ENCODE results near the gene TVP23C. TPM values are rescaled to one million over a fixed set of nuclear protein-coding genes. Genes with fewer than 3 reads are reported as not detected.
"Not testable (repeated sequence)": the region's sequence is repeated elsewhere in the genome, so short reads cannot be mapped to it uniquely, and the experiment has no call there.

The TVP23C gene
- total RNA-seq, 2 experiments from 2014 or later = 3.6 to 6.2 TPM

GRCh38 chr17:15524990-15525985 lies 38.0 kb downstream of the TVP23C start:
- DNase-seq; POLR2A ChIA-PET; H3K4me1 Mint-ChIP-seq; ATAC-seq; H3K27me3 Mint-ChIP-seq; H3K36me3 Mint-ChIP-seq (ENCODE audit: low read depth); H3K27ac Mint-ChIP-seq; H3K4me3 Mint-ChIP-seq; H3K9me3 Mint-ChIP-seq (ENCODE audit: low read depth): not testable (repeated sequence)
- intact Hi-C loops (cut with DNase I, micrococcal nuclease) = loop anchor here in 1 of 2 experiments (5.0 kb wide), 1 partner anchor 268 kb away; no protein-coding TSS in a partner anchor
- CTCF ChIA-PET = interaction anchor here (1.3 kb wide), 1 partner anchor 267 kb away, joined by 4 read pairs; no protein-coding TSS in a partner anchor

- CTCF ChIA-PET = no interaction called here
- intact Hi-C loops (cut with DNase I, micrococcal nuclease) = no loop called here
- Mint-ChIP-seq H3K9me3 (ENCODE audit: low read depth) (no peaks in the 10 kb centered on the region), H3K27me3 (no peaks in the 10 kb centered on the region), H3K27ac (no peak overlapping the region), H3K4me3 (no peak overlapping the region), H3K36me3 (ENCODE audit: low read depth) (peaks cover 20% of the 10 kb centered on the region), H3K4me1 (no peaks in the 10 kb centered on the region)
- POLR2A ChIA-PET = no interaction called here
- ATAC-seq (no peak), DNase-seq (no peak)
These were observed 47.1 kb downstream of the TVP23C start for GRCh38 chr17:15516150-15516549.

- Mint-ChIP-seq H3K36me3 (ENCODE audit: low read depth) (peaks cover 22% of the 10 kb centered on the region), H3K9me3 (ENCODE audit: low read depth) (no peaks in the 10 kb centered on the region), H3K4me3 (no peak overlapping the region), H3K27ac (no peak overlapping the region), H3K4me1 (no peaks in the 10 kb centered on the region), H3K27me3 (no peaks in the 10 kb centered on the region)
- ChIA-PET CTCF (interaction anchor here (2.8 kb wide), 1 partner anchor 11 kb away, joined by 13 read pairs; no protein-coding TSS in a partner anchor), POLR2A (no interaction called here)
- DNase-seq (no peak), ATAC-seq (no peak)
- intact Hi-C loops (cut with DNase I, micrococcal nuclease) = no loop called here
These were observed 48.8 kb downstream of the TVP23C start for GRCh38 chr17:15514469-15514868.

GRCh38 chr17:15513856-15514459 lies 49.3 kb downstream of the TVP23C start:
- intact Hi-C loops (cut with DNase I, micrococcal nuclease) = no loop called here
- Mint-ChIP-seq H3K27ac (no peak overlapping the region), H3K4me3 (no peak overlapping the region), H3K4me1 (no peaks in the 10 kb centered on the region), H3K9me3 (ENCODE audit: low read depth) (no peaks in the 10 kb centered on the region), H3K27me3 (no peaks in the 10 kb centered on the region), H3K36me3 (ENCODE audit: low read depth) (peaks cover 22% of the 10 kb centered on the region)
- ChIA-PET POLR2A (no interaction called here), CTCF (interaction anchor here (2.8 kb wide), 1 partner anchor 10 kb away, joined by 13 read pairs; no protein-coding TSS in a partner anchor)
- DNase-seq (no peak), ATAC-seq (no peak)

- H3K27ac Mint-ChIP-seq = no peak overlapping the region
- POLR2A ChIA-PET = no interaction called here
- intact Hi-C loops (cut with DNase I, micrococcal nuclease) = no loop called here
- no peak for ATAC-seq
- CTCF ChIA-PET = interaction anchor here (2.8 kb wide), 1 partner anchor 10 kb away, joined by 13 read pairs; no protein-coding TSS in a partner anchor
- H3K9me3 Mint-ChIP-seq (ENCODE audit: low read depth) = no peaks in the 10 kb centered on the region
- H3K36me3 Mint-ChIP-seq (ENCODE audit: low read depth) = peaks cover 22% of the 10 kb centered on the region
- no peak for DNase-seq
- no peaks in the 10 kb centered on the region for H3K27me3 Mint-ChIP-seq
- H3K4me1 Mint-ChIP-seq = no peaks in the 10 kb centered on the region
- no peak overlapping the region for H3K4me3 Mint-ChIP-seq
These were observed 50.1 kb downstream of the TVP23C start for GRCh38 chr17:15513058-15513791.

GRCh38 chr17:15512071-15512709 lies 51.1 kb downstream of the TVP23C start:
- no peaks in the 10 kb centered on the region for H3K27me3 Mint-ChIP-seq
- H3K27ac Mint-ChIP-seq = no peak overlapping the region
- peaks cover 22% of the 10 kb centered on the region for H3K36me3 Mint-ChIP-seq (ENCODE audit: low read depth)
- CTCF ChIA-PET = interaction anchor here (1.4 kb wide), 1 partner anchor 9 kb away, joined by 4 read pairs; no protein-coding TSS in a partner anchor
- no peak overlapping the region for H3K4me3 Mint-ChIP-seq
- H3K9me3 Mint-ChIP-seq (ENCODE audit: low read depth) = no peaks in the 10 kb centered on the region
- no peaks in the 10 kb centered on the region for H3K4me1 Mint-ChIP-seq
- intact Hi-C loops (cut with DNase I, micrococcal nuclease) = no loop called here
- DNase-seq (no peak), ATAC-seq (no peak)
- POLR2A ChIA-PET = no interaction called here

- Mint-ChIP-seq H3K4me1 (no peaks in the 10 kb centered on the region), H3K9me3 (ENCODE audit: low read depth) (no peaks in the 10 kb centered on the region), H3K4me3 (no peak overlapping the region), H3K27me3 (no peaks in the 10 kb centered on the region), H3K36me3 (ENCODE audit: low read depth) (peaks cover 15% of the 10 kb centered on the region), H3K27ac (no peak overlapping the region)
- intact Hi-C loops (cut with DNase I, micrococcal nuclease) = no loop called here
- ChIA-PET POLR2A (no interaction called here), CTCF (interaction anchor here (1.4 to 2.1 kb wide), 2 partner anchors 8 to 10 kb away, joined by 4 to 7 read pairs; no protein-coding TSS in a partner anchor)
- DNase-seq = no peak
- peak; percentile 47 for ATAC-seq
These were observed 52.1 kb downstream of the TVP23C start for GRCh38 chr17:15511142-15511541.

- CTCF ChIA-PET = interaction anchor here (0.6 to 2.1 kb wide), 2 partner anchors 9 to 293 kb away, joined by 3 to 7 read pairs; no protein-coding TSS in a partner anchor
- POLR2A ChIA-PET = no interaction called here
- H3K27me3 Mint-ChIP-seq = no peaks in the 10 kb centered on the region
- H3K4me3 Mint-ChIP-seq = no peak overlapping the region
- H3K4me1 Mint-ChIP-seq = no peaks in the 10 kb centered on the region
- H3K9me3 Mint-ChIP-seq (ENCODE audit: low read depth) = no peaks in the 10 kb centered on the region
- peaks cover 8% of the 10 kb centered on the region for H3K36me3 Mint-ChIP-seq (ENCODE audit: low read depth)
- no peak for ATAC-seq
- no peak overlapping the region for H3K27ac Mint-ChIP-seq
- DNase-seq = no peak
- intact Hi-C loops (cut with DNase I, micrococcal nuclease) = no loop called here
These were observed 52.9 kb downstream of the TVP23C start for GRCh38 chr17:15510361-15510760.

- no peak overlapping the region for H3K27ac Mint-ChIP-seq
- H3K4me1 Mint-ChIP-seq = no peaks in the 10 kb centered on the region
- H3K4me3 Mint-ChIP-seq = no peak overlapping the region
- DNase-seq (no peak), ATAC-seq (no peak)
- CTCF ChIA-PET = no interaction called here
- no peaks in the 10 kb centered on the region for H3K9me3 Mint-ChIP-seq (ENCODE audit: low read depth)
- POLR2A ChIA-PET = no interaction called here
- H3K36me3 Mint-ChIP-seq (ENCODE audit: low read depth) = peaks cover 2% of the 10 kb centered on the region
- no peaks in the 10 kb centered on the region for H3K27me3 Mint-ChIP-seq
- intact Hi-C loops (cut with DNase I, micrococcal nuclease) = loop anchor here in 1 of 2 experiments (10.0 kb wide), 1 partner anchor 1914 kb away; no protein-coding TSS in a partner anchor
These were observed 54.2 kb downstream of the TVP23C start for GRCh38 chr17:15509095-15509494.

- no peaks in the 10 kb centered on the region for H3K9me3 Mint-ChIP-seq (ENCODE audit: low read depth)
These were observed 54.8 kb downstream of the TVP23C start for GRCh38 chr17:15508466-15508865.

GRCh38 chr17:15507896-15508295 lies 55.4 kb downstream of the TVP23C start:
- CTCF ChIA-PET = no interaction called here
- H3K27ac Mint-ChIP-seq = no peak overlapping the region
- no peak overlapping the region for H3K4me3 Mint-ChIP-seq

More at GRCh38 chr17:15508466-15508865, 54.8 kb downstream of the TVP23C start:
- H3K36me3 Mint-ChIP-seq (ENCODE audit: low read depth) = peaks cover 2% of the 10 kb centered on the region
- DNase-seq (no peak), ATAC-seq (no peak)
- no peak overlapping the region for H3K27ac Mint-ChIP-seq
- ChIA-PET POLR2A (no interaction called here), CTCF (no interaction called here)
- H3K4me3 Mint-ChIP-seq = no peak overlapping the region
- no peaks in the 10 kb centered on the region for H3K27me3 Mint-ChIP-seq
- intact Hi-C loops (cut with DNase I, micrococcal nuclease) = loop anchor here in 1 of 2 experiments (10.0 kb wide), 1 partner anchor 1914 kb away; no protein-coding TSS in a partner anchor
- H3K4me1 Mint-ChIP-seq = no peaks in the 10 kb centered on the region

More at GRCh38 chr17:15507896-15508295, 55.4 kb downstream of the TVP23C start:
- H3K4me1 Mint-ChIP-seq = peaks cover 1% of the 10 kb centered on the region
- DNase-seq = no peak
- H3K36me3 Mint-ChIP-seq (ENCODE audit: low read depth) = peaks cover 2% of the 10 kb centered on the region
- intact Hi-C loops (cut with DNase I, micrococcal nuclease) = loop anchor here in 1 of 2 experiments (10.0 kb wide), 1 partner anchor 1913 kb away; no protein-coding TSS in a partner anchor
- no peaks in the 10 kb centered on the region for H3K27me3 Mint-ChIP-seq
- ATAC-seq = no peak
- H3K9me3 Mint-ChIP-seq (ENCODE audit: low read depth) = no peaks in the 10 kb centered on the region
- POLR2A ChIA-PET = no interaction called here

Data from activated CD4-positive, alpha-beta T cell treated with anti-CD3 and anti-CD28 coated beads for 36 hours (primary cell).